H1 (cell line): Measurements from ENCODE around the gene UVRAG. TPM values are rescaled to one million over a fixed set of nuclear protein-coding genes. Genes with fewer than 3 reads are reported as not detected.

Source experiments
- CTCF ChIA-PET: fragments of 300-600 bp; sonication (Branson Sonifier 250); formaldehyde crosslinking; loops from one replicate; lab custom pipeline; 2021; ENCODE audit not compliant: partially characterized antibody; lab: Charles Lee
- POLR2A ChIA-PET: fragments of 300-600 bp; sonication (Branson Sonifier 250); formaldehyde crosslinking; loops from one replicate; lab custom pipeline; 2021; ENCODE audit warnings: inconsistent platforms; ENCODE audit not compliant: partially characterized antibody; lab: Charles Lee
- DNase-seq, 2 experiments: peaks; one replicate each; pipeline versions ENCODE4 v3.0.0 to v3.0.0-alpha.2; 2010 to 2022; ENCODE audit warnings: low spot score in 2 of 2, low read depth in 1 of 2, mixed read lengths in 1 of 2
- FAIRE-seq: peaks from 2 replicates; lab custom pipeline; 2011; peaks lifted over from hg19 to GRCh38; lab: Jason Lieb, UNC
- H2AFZ ChIP-seq: 2 replicates; pipeline ENCODE4 v1.8.1; 2012; ENCODE audit warnings: low read length, inconsistent platforms
- H2AK5ac ChIP-seq: 2 replicates; pipeline ENCODE4 v1.6.1; 2013; ENCODE audit warnings: low read depth, low read length
- H2BK120ac ChIP-seq: replicated peaks from 2 replicates; pipeline ENCODE3; 2013; ENCODE audit warnings: low read depth, low read length, inconsistent platforms
- H2BK12ac ChIP-seq: 2 replicates; pipeline ENCODE4 v1.6.1; 2013; ENCODE audit warnings: low read depth, low read length
- H2BK15ac ChIP-seq: 2 replicates; pipeline ENCODE4 v1.6.1; 2013; ENCODE audit warnings: low read length
- H2BK20ac ChIP-seq: 2 replicates; pipeline ENCODE4 v1.6.1; 2013; ENCODE audit warnings: low read length
- H2BK5ac ChIP-seq: 2 replicates; pipeline ENCODE4 v1.6.1; 2013; ENCODE audit warnings: low read depth, low read length
- H3K14ac ChIP-seq: 2 replicates; pipeline ENCODE4 v1.6.1; 2013; ENCODE audit warnings: inconsistent platforms; ENCODE audit not compliant: insufficient read length
- H3K18ac ChIP-seq: 2 replicates; pipeline ENCODE4 v1.6.1; 2013; ENCODE audit warnings: low read length; ENCODE audit errors: extremely low read depth
- H3K23ac ChIP-seq: 2 replicates; pipeline ENCODE4 v1.6.1; 2013; ENCODE audit warnings: inconsistent platforms; ENCODE audit not compliant: insufficient read length
- H3K23me2 ChIP-seq: 2 replicates; pipeline ENCODE4 v1.6.1; 2013; ENCODE audit warnings: low read depth, low read length
- H3K27ac ChIP-seq: 2 replicates; pipeline ENCODE4 v1.6.1; 2011; ENCODE audit warnings: low read depth, low read length, inconsistent platforms
- H3K27me3 ChIP-seq, 4 experiments: replicated peaks in 1 of 4; 1 replicate in 1 of 4; 2 replicates in 3 of 4; pipeline versions ENCODE4 v1.6.1 to v1.8.1; 2011 to 2013; ENCODE audit warnings: low read length in 3 of 4, mild to moderate bottlenecking in 3 of 4, inconsistent platforms in 2 of 4, mixed read lengths in 2 of 4, moderate library complexity in 1 of 4; ENCODE audit not compliant: control insufficient read depth in 3 of 4, insufficient read depth in 3 of 4; ENCODE audit errors: extremely low read depth in 1 of 4
- H3K36me3 ChIP-seq, 4 experiments: 2 replicates each; pipeline versions ENCODE4 v1.6.1 to v1.8.1; 2011 to 2013; ENCODE audit warnings: mild to moderate bottlenecking in 4 of 4, low read length in 3 of 4, moderate library complexity in 2 of 4, control low read depth in 1 of 4, inconsistent platforms in 1 of 4; ENCODE audit not compliant: insufficient read depth in 4 of 4, control insufficient read depth in 2 of 4
- H3K4ac ChIP-seq: replicated peaks from 2 replicates; pipeline ENCODE3; 2013; ENCODE audit warnings: low read length, low read depth, mixed read lengths, inconsistent platforms; ENCODE audit not compliant: insufficient read length
- H3K4me1 ChIP-seq, 4 experiments: replicated peaks in 1 of 4; 1 replicate in 1 of 4; 2 replicates in 3 of 4; pipeline versions ENCODE4 v1.6.1 to v1.8.1; 2011 to 2013; ENCODE audit warnings: low read length in 3 of 4, inconsistent platforms in 2 of 4, mixed read lengths in 1 of 4; ENCODE audit not compliant: insufficient read depth in 4 of 4, control insufficient read depth in 3 of 4
- H3K4me2 ChIP-seq, 2 experiments: 2 replicates each; pipeline versions ENCODE4 v1.6.1 to v1.8.1; 2011 to 2013; ENCODE audit warnings: low read depth in 2 of 2, low read length in 2 of 2, control low read depth in 1 of 2, inconsistent platforms in 1 of 2, mild to moderate bottlenecking in 1 of 2; ENCODE audit not compliant: insufficient read depth in 1 of 2
- H3K4me3 ChIP-seq, 4 experiments: fragments of 200-600, 300-600 bp in 1 of 4; sonication (generic), shearing (Covaris generic), sonication (Bioruptor Twin) in 1 of 4; 2 replicates each; pipeline versions ENCODE4 v1.5.1 to v1.8.1; 2011 to 2016; ENCODE audit warnings: low read length in 4 of 4, low read depth in 3 of 4, control low read depth in 2 of 4, inconsistent platforms in 2 of 4, mild to moderate bottlenecking in 2 of 4, mixed read lengths in 1 of 4, moderate library complexity in 1 of 4; ENCODE audit not compliant: insufficient read depth in 2 of 4; ENCODE audit errors: extremely low read depth in 1 of 4
- H3K56ac ChIP-seq: replicated peaks from 2 replicates; pipeline ENCODE3; 2013; ENCODE audit warnings: low read depth, mild to moderate bottlenecking, mixed read lengths, low read length, inconsistent platforms; ENCODE audit not compliant: insufficient read length
- H3K79me1 ChIP-seq: 2 replicates; pipeline ENCODE4 v1.6.1; 2013; ENCODE audit warnings: low read depth, low read length, control low read depth
- H3K79me2 ChIP-seq, 2 experiments: 2 replicates each; pipeline versions ENCODE4 v1.6.1 to v1.8.1; 2012 to 2013; ENCODE audit warnings: low read length in 2 of 2, mild to moderate bottlenecking in 2 of 2, inconsistent platforms in 1 of 2; ENCODE audit not compliant: insufficient read depth in 2 of 2, control insufficient read depth in 1 of 2
- H3K9ac ChIP-seq, 4 experiments: replicated peaks in 1 of 4; 1 replicate in 1 of 4; 2 replicates in 3 of 4; pipeline versions ENCODE4 v1.6.1 to v1.8.1; 2011 to 2013; ENCODE audit warnings: low read depth in 3 of 4, low read length in 3 of 4, control low read depth in 2 of 4, mild to moderate bottlenecking in 2 of 4, moderate library complexity in 2 of 4, inconsistent platforms in 1 of 4; ENCODE audit errors: extremely low read depth in 1 of 4
- H3K9me3 ChIP-seq, 2 experiments: 2 replicates each; pipeline versions ENCODE4 v1.6.1 to v1.8.1; 2012 to 2013; ENCODE audit warnings: mild to moderate bottlenecking in 2 of 2, moderate library complexity in 2 of 2, control low read depth in 1 of 2, inconsistent platforms in 1 of 2, low read depth in 1 of 2, low read length in 1 of 2, mixed read lengths in 1 of 2; ENCODE audit not compliant: insufficient read depth in 2 of 2
- H4K20me1 ChIP-seq, 2 experiments: replicated peaks in 1 of 2; 2 replicates each; pipeline versions ENCODE3 to v1.8.1; 2011 to 2013; ENCODE audit warnings: inconsistent platforms in 2 of 2, low read length in 2 of 2, mild to moderate bottlenecking in 1 of 2; ENCODE audit not compliant: insufficient read depth in 2 of 2, control insufficient read depth in 1 of 2
- H4K5ac ChIP-seq: 2 replicates; pipeline ENCODE4 v1.6.1; 2013; ENCODE audit warnings: low read length, low read depth, mixed read lengths, inconsistent platforms; ENCODE audit not compliant: insufficient read length
- H4K8ac ChIP-seq: 2 replicates; pipeline ENCODE4 v1.8.0; 2013; ENCODE audit warnings: mild to moderate bottlenecking, moderate library complexity, low read length, inconsistent platforms; ENCODE audit not compliant: insufficient read depth; ENCODE audit errors: extremely low read depth
- H4K91ac ChIP-seq: replicated peaks from 2 replicates; pipeline ENCODE3; 2013; ENCODE audit warnings: low read length, mixed read lengths, inconsistent platforms; ENCODE audit not compliant: insufficient read length
- ASH2L ChIP-seq: fragments of 200-600, 300-600 bp; sonication (generic); IDR thresholded peaks from one replicate; pipeline ENCODE4 v1.7.1; 2017; ENCODE audit warnings: low read length
- ATF2 ChIP-seq: IDR thresholded peaks from 2 replicates; pipeline ENCODE4 v1.6.1; 2012; ENCODE audit warnings: low read length, inconsistent platforms
- ATF3 ChIP-seq: IDR thresholded peaks from 2 replicates; pipeline ENCODE4 v1.6.1; 2011; ENCODE audit warnings: low read depth, mild to moderate bottlenecking, low read length; ENCODE audit not compliant: insufficient read depth
- BRCA1 ChIP-seq: IDR thresholded peaks from 2 replicates; pipeline ENCODE4 v1.6.1; 2012; ENCODE audit warnings: low read depth, low read length, improper control_type of control experiment
- KDM1A ChIP-seq: fragments of 200-600, 300-600 bp; sonication (generic); IDR thresholded peaks from 2 replicates; pipeline ENCODE4 v1.7.1; 2016; ENCODE audit warnings: mild to moderate bottlenecking, low read length, borderline replicate concordance
- RBBP5 ChIP-seq: IDR thresholded peaks from 2 replicates; pipeline ENCODE4 v1.7.1; 2012; ENCODE audit warnings: low read depth, mild to moderate bottlenecking, inconsistent platforms, low read length, moderate library complexity, borderline replicate concordance
- SIN3A ChIP-seq, 2 experiments: IDR thresholded peaks in 1 of 2; conservative IDR thresholded peaks in 1 of 2; 2 replicates each; pipeline ENCODE4 v1.6.1; 2011 to 2012; ENCODE audit warnings: low read length in 2 of 2, improper control_type of control experiment in 1 of 2, low read depth in 1 of 2, mild to moderate bottlenecking in 1 of 2
- SIX5 ChIP-seq: IDR thresholded peaks from 2 replicates; pipeline ENCODE4 v1.6.1; 2011; ENCODE audit warnings: mild to moderate bottlenecking, low read depth, low read length
- SP4 ChIP-seq: IDR thresholded peaks from 2 replicates; pipeline ENCODE4 v1.6.1; 2012; ENCODE audit warnings: low read length, inconsistent platforms
- WGBS, 2 experiments: shearing (Covaris generic) in 1 of 2; methylation state at CpG; one replicate each; pipeline versions ENCODE4 v1.1.6 to v1.1.7; 2013 to 2015; ENCODE audit warnings: low lambda C conversion rate in 2 of 2, mixed read lengths in 2 of 2, inconsistent platforms in 1 of 2, low coverage in 1 of 2, missing lambda C conversion rate in 1 of 2; ENCODE audit not compliant: insufficient replicate concordance in 2 of 2, insufficient coverage in 1 of 2, insufficient read length in 1 of 2; ENCODE audit errors: extremely low coverage in 1 of 2, missing lambda C conversion rate in 1 of 2; 5-methylcytosine and 5-hydroxymethylcytosine counted together
- polyA plus RNA-seq, 7 experiments: library from polyadenylated mRNA; depleted of rRNA in 3 of 7; stranded (reverse) in 5 of 7; unstranded in 2 of 7; fragments of >200 nt in 5 of 7; fragments of 200-250 nt in 2 of 7; gene quantifications; 1 replicate in 5 of 7; 2 replicates in 1 of 7; 4 replicates in 1 of 7; pipeline versions ENCODE4 v1.2.1 to v1.2.3, GENCODE V29; 2011 to 2013; ENCODE audit warnings: missing spikeins in 2 of 7, mixed read lengths in 2 of 7
- total RNA-seq: library from RNA; stranded (reverse); fragmentation: NEBNext Ultra II Directional; extraction: Animal tissue kit (Norgen Biotek cat#: 25700); gene quantifications from 2 replicates; pipeline ENCODE4 v1.2.1, GENCODE V29; 2021

Gene UVRAG
- total and polyA plus RNA-seq, 2 of the 8 experiments (the other 6 are each of a cell fraction or from before 2014, with no cell fraction given), result 5.5 to 14.7 TPM

GRCh38 chr11:75852406-75853017, 37.5 kb downstream of the UVRAG start:
- H3K9ac ChIP-seq, result no peak overlapping the region
- no peak overlapping the region for H2BK5ac ChIP-seq
- H2BK120ac ChIP-seq, result no peak overlapping the region
- DNase-seq (no peak), FAIRE-seq (no peak)
- H3K56ac ChIP-seq, result no peak overlapping the region
- H3K4ac ChIP-seq, result no peak overlapping the region
- no peak overlapping the region for H3K4me3 ChIP-seq
- WGBS, 2 experiments, result 91% methylated on average over 5 of the region's 5 CpGs; no CpG with 5 or more reads in 1 of the 2 experiments
- H2AK5ac ChIP-seq, result no peak overlapping the region
- no peak overlapping the region for H4K91ac ChIP-seq
- ChIA-PET CTCF (interaction anchor here (1.3 to 1.6 kb wide), 2 partner anchors 14 to 15 kb away, joined by 4 to 9 read pairs; no protein-coding TSS in a partner anchor), POLR2A (no interaction called here)
- no peak overlapping the region for H3K27ac ChIP-seq
- H3K9me3 ChIP-seq, result no peaks in the 10 kb centered on the region
- H4K5ac ChIP-seq, result no peak overlapping the region
- H3K27me3 ChIP-seq, result no peaks in the 10 kb centered on the region
- 0 out of 4 replicates have a peak, but pooled peaks cover 0 to 4% of the 10 kb centered on the region in 2 experiments for H3K79me2 ChIP-seq
- no peaks in the 10 kb centered on the region; a peak in 1 of 8 replicates for H3K36me3 ChIP-seq
- H3K18ac ChIP-seq, result no peak overlapping the region
- no peak overlapping the region for H2BK15ac ChIP-seq
- H3K79me1 ChIP-seq, result no peaks in the 10 kb centered on the region
- H2BK20ac ChIP-seq, result no peak overlapping the region
- no peak overlapping the region for H3K23ac ChIP-seq
- no peaks in the 10 kb centered on the region for H4K20me1 ChIP-seq
- no peaks in the 10 kb centered on the region for H3K23me2 ChIP-seq
- no peak overlapping the region for H2BK12ac ChIP-seq
- no peak overlapping the region for H4K8ac ChIP-seq
- H2AFZ ChIP-seq, result no peak overlapping the region
- H3K14ac ChIP-seq, result no peak overlapping the region
- H3K4me2 ChIP-seq, result no peak overlapping the region
- H3K4me1 ChIP-seq, result no peaks in the 10 kb centered on the region; a peak in 1 of 7 replicates
- TF ChIP-seq ATF2 (no peak), BRCA1 (no peak), SIN3A (conservative IDR thresholded peaks at IDR 0.05 in 1 of 2, IDR thresholded peaks at IDR 0.05 in 1 of 2; ENCODE audit: low read depth in 1 of 2, low read length in 2 of 2) (no peak), ASH2L (no peak), SP4 (no peak), SIX5 (no peak), KDM1A (no peak), RBBP5 (no peak), ATF3 (no peak)
